Neural cell (in vitro differentiated cells): ENCODE measurements around the gene KATNAL2.

Source experiments
- CTCF ChIP-seq: fragments of 450-650 bp; IDR thresholded peaks from 2 replicates; pipeline ENCODE4 v1.5.1; 2014; ENCODE audit warnings: antibody characterized with exemption, mild to moderate bottlenecking, moderate library complexity; ENCODE audit not compliant: poor library complexity, severe bottlenecking
- EP300 ChIP-seq: fragments of 450-650 bp; conservative IDR thresholded peaks from 2 replicates; pipeline ENCODE4 v1.6.1; 2014; ENCODE audit warnings: antibody characterized with exemption, mild to moderate bottlenecking, moderate library complexity; ENCODE audit not compliant: poor library complexity, severe bottlenecking
- EZH2 ChIP-seq: fragments of 200-600, 300-800 bp; shearing (Covaris generic), sonication (generic); IDR thresholded peaks from 2 replicates; pipeline ENCODE4 v1.6.1; 2014; ENCODE audit warnings: antibody characterized with exemption, low read length, borderline replicate concordance, mild to moderate bottlenecking; ENCODE audit not compliant: insufficient read depth, poor library complexity, severe bottlenecking
- MXI1 ChIP-seq: fragments of 450-650 bp; conservative IDR thresholded peaks from 2 replicates; pipeline ENCODE4 v1.6.1; 2014; ENCODE audit warnings: antibody characterized with exemption, mild to moderate bottlenecking; ENCODE audit not compliant: poor library complexity, severe bottlenecking
- POLR2AphosphoS5 ChIP-seq: IDR thresholded peaks from 2 replicates; pipeline ENCODE4 v1.6.1; 2012
- RAD21 ChIP-seq: fragments of 450-650 bp; conservative IDR thresholded peaks from 2 replicates; pipeline ENCODE4 v1.6.1; 2014; ENCODE audit warnings: antibody characterized with exemption, mild to moderate bottlenecking, moderate library complexity
- REST ChIP-seq: IDR thresholded peaks from 2 replicates; pipeline ENCODE4 v1.6.1; 2012; ENCODE audit warnings: borderline replicate concordance
- SMC3 ChIP-seq: fragments of 450-650 bp; conservative IDR thresholded peaks from 2 replicates; pipeline ENCODE4 v1.6.1; 2014; ENCODE audit warnings: antibody characterized with exemption, mild to moderate bottlenecking, moderate library complexity; ENCODE audit not compliant: poor library complexity
- TAF1 ChIP-seq: IDR thresholded peaks from 2 replicates; pipeline ENCODE4 v1.6.1; 2012; ENCODE audit warnings: low read depth

DNA sequence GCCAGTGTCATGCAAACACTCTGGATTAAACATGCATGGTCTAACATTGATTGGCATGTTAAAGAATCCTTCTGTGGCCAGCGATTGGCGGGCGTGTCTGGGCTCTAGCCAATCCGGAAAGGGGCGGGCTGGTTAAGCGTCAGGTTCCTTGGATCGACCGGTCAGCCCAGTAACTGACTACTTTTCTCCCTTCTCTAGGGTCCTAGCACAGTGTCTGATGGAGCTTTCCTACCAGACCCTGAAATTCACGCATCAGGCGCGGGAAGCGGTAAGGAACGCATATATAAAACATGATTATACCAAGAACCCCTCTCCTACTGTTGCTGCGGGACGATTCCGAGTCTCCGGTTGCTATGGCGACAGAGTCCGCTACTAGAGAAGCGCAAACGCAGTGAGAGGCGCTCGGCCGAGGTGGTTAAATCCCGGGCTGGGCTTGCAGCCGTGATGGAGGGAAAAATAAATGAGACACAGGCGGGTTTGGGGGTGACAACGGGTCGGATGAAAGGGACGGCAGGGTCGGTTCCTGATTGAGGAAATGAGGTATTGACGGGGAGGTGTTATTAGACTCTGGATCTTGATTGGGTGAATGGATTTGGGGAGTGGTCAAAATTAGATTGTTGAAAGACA lies 29.4 kb downstream of the KATNAL2 start:
- TF ChIP-seq EZH2 (no peak), CTCF (peak; percentile 13), RAD21 (peak; percentile 50), SMC3 (peak; percentile 52), TAF1 (no peak), MXI1 (peak; percentile 94), EP300 (peak; percentile 43), POLR2AphosphoS5 (no peak), REST (no peak)
